Measurements from ENCODE around the gene APEH.

- no peak for TF ChIP-seq CTCF (IDR thresholded peaks at IDR 0.05; ENCODE audit: low read length)
- TF ChIP-seq EZH2 (IDR thresholded peaks at IDR 0.05; ENCODE audit: borderline replicate concordance, low read length) = no peak
These were observed 32.9 kb upstream of the APEH start for GRCh38 chr3:49641292-49641691.

Measured in OCI-LY1 (cell line).